HCT116 (cell line): ENCODE data around the gene SPAG5. TPM values are rescaled to one million over a fixed set of nuclear protein-coding genes. Genes with fewer than 3 reads are reported as not detected.

Experiments used
- ATAC-seq: fragments of 200-7000 bp; cut with Tn5 transposase; 2 replicates; pipeline ENCODE4 v1.9.1; 2020; ENCODE audit warnings: mild to moderate bottlenecking, moderate library complexity
- BruUV-seq: library from RNA; stranded (reverse); fragments of 400-500 nt; replicated peaks from 2 replicates; lab custom pipeline; 2021; lab: Mats Ljungman, UMichigan
- CTCF ChIA-PET: fragments of 300-600 bp; sonication (Branson Sonifier 250); formaldehyde crosslinking; loops from one replicate; lab custom pipeline; 2021; ENCODE audit warnings: antibody characterized with exemption; lab: Charles Lee
- POLR2A ChIA-PET: fragments of 300-600, 350-600 bp; sonication (Branson Sonifier 250); formaldehyde crosslinking; loops from one replicate; lab custom pipeline; 2021; ENCODE audit warnings: antibody characterized with exemption; lab: Charles Lee
- RAD21 ChIA-PET, 2 experiments: fragments of 300-600 bp; sonication (Branson Sonifier 250); formaldehyde crosslinking; loops; one replicate each; lab custom pipeline; 2023; ENCODE audit warnings: low total read pairs in 2 of 2; ENCODE audit not compliant: uncharacterized antibody in 2 of 2, unreplicated experiment in 2 of 2, low non-redundant PET in 1 of 2; lab: Charles Lee
- DNase-seq: peaks from one replicate; pipeline ENCODE4 v3.0.0-alpha.2; 2010; ENCODE audit warnings: low read depth, low spot score
- H2AFZ ChIP-seq: fragments of 200-600 bp; shearing (Covaris generic), sonication (generic); 2 replicates; pipeline ENCODE4 v1.6.1; 2017; ENCODE audit warnings: low read depth, mixed run types, mixed read lengths, antibody characterized with exemption, low read length; ENCODE audit not compliant: poor library complexity, severe bottlenecking
- H3K27ac ChIP-seq: 2 replicates; pipeline ENCODE4 v1.5.1; 2012; ENCODE audit warnings: low read depth, low read length
- H3K27me3 ChIP-seq: fragments of 200-600 bp; sonication (generic); 2 replicates; pipeline ENCODE4 v1.6.1; 2016; ENCODE audit warnings: mixed run types, low read length, mixed read lengths; ENCODE audit not compliant: insufficient read depth
- H3K36me3 ChIP-seq, 2 experiments: fragments of 200-500 bp in 1 of 2; fragments of 200-600 bp in 1 of 2; sonication (Bioruptor generic) in 1 of 2; sonication (generic) in 1 of 2; 2 replicates each; pipeline versions ENCODE4 v1.5.1 to v1.6.1; 2014 to 2016; ENCODE audit warnings: low read length in 2 of 2, inconsistent platforms in 1 of 2, mixed read lengths in 1 of 2, mixed run types in 1 of 2; ENCODE audit not compliant: insufficient read depth in 2 of 2, control insufficient read depth in 1 of 2
- H3K4me1 ChIP-seq, 2 experiments: fragments of 200-600 bp in 1 of 2; sonication (generic) in 1 of 2; 2 replicates each; pipeline versions ENCODE4 v1.5.1 to v1.6.1; 2012 to 2017; ENCODE audit warnings: low read length in 2 of 2, inconsistent platforms in 1 of 2, mild to moderate bottlenecking in 1 of 2, mixed read lengths in 1 of 2, mixed run types in 1 of 2, moderate library complexity in 1 of 2; ENCODE audit not compliant: insufficient read depth in 2 of 2, control insufficient read depth in 1 of 2
- H3K4me2 ChIP-seq: fragments of 200-600 bp; sonication (generic); 2 replicates; pipeline ENCODE4 v1.6.1; 2017; ENCODE audit warnings: mixed run types, low read length, mixed read lengths
- H3K4me3 ChIP-seq, 2 experiments: fragments of 200-600 bp in 1 of 2; sonication (generic) in 1 of 2; replicated peaks in 1 of 2; 2 replicates each; pipeline ENCODE4 v1.5.1; 2011 to 2016; ENCODE audit warnings: low read length in 2 of 2, control low read depth in 1 of 2, low read depth in 1 of 2, mild to moderate bottlenecking in 1 of 2, mixed read lengths in 1 of 2, mixed run types in 1 of 2
- H3K79me2 ChIP-seq: fragments of 200-600 bp; sonication (generic); 2 replicates; pipeline ENCODE4 v1.6.1; 2017; ENCODE audit warnings: mild to moderate bottlenecking, mixed run types, low read length, moderate library complexity, mixed read lengths; ENCODE audit not compliant: insufficient read depth
- H3K9ac ChIP-seq: fragments of 200-600 bp; sonication (generic); 2 replicates; pipeline ENCODE4 v1.6.1; 2016; ENCODE audit warnings: low read length, mixed read lengths
- H3K9me2 ChIP-seq: fragments of 200-600 bp; sonication (generic), shearing (Covaris generic); 2 replicates; pipeline ENCODE4 v1.6.1; 2017; ENCODE audit warnings: mixed run types, mild to moderate bottlenecking, moderate library complexity; ENCODE audit not compliant: insufficient read depth
- H3K9me3 ChIP-seq, 2 experiments: fragments of 200-500 bp in 1 of 2; fragments of 200-600 bp in 1 of 2; sonication (Bioruptor generic) in 1 of 2; sonication (generic) in 1 of 2; 2 replicates each; pipeline ENCODE4 v1.6.1; 2014 to 2017; ENCODE audit warnings: low read length in 2 of 2, mixed read lengths in 2 of 2, inconsistent platforms in 1 of 2, low read depth in 1 of 2, mild to moderate bottlenecking in 1 of 2, mixed run types in 1 of 2, moderate library complexity in 1 of 2; ENCODE audit not compliant: control insufficient read depth in 1 of 2, insufficient read depth in 1 of 2
- H4K20me1 ChIP-seq: fragments of 200-600 bp; sonication (generic), shearing (Covaris generic); 2 replicates; pipeline ENCODE4 v1.6.1; 2017; ENCODE audit warnings: mixed run types, mild to moderate bottlenecking, moderate library complexity; ENCODE audit not compliant: insufficient read depth
- CBX3 ChIP-seq: IDR thresholded peaks from 2 replicates; pipeline ENCODE4 v1.6.1; 2012; ENCODE audit warnings: low read depth
- ELF1 ChIP-seq: IDR thresholded peaks from 2 replicates; pipeline ENCODE4 v1.6.1; 2012; ENCODE audit warnings: low read depth, borderline replicate concordance
- FOSL1 ChIP-seq: IDR thresholded peaks from 2 replicates; pipeline ENCODE4 v1.6.1; 2012; ENCODE audit warnings: low read depth
- POLR2AphosphoS5 ChIP-seq: IDR thresholded peaks from 2 replicates; pipeline ENCODE4 v1.6.1; 2011; ENCODE audit warnings: mild to moderate bottlenecking, low read depth, low read length, moderate library complexity
- SP1 ChIP-seq: IDR thresholded peaks from 2 replicates; pipeline ENCODE4 v1.6.1; 2012; ENCODE audit warnings: low read depth
- TCF7L2 ChIP-seq: IDR thresholded peaks from 2 replicates; pipeline ENCODE4 v1.7.0; 2011; ENCODE audit warnings: borderline replicate concordance, inconsistent platforms; ENCODE audit not compliant: insufficient read depth, insufficient read length; ENCODE audit errors: extremely low read depth
- YY1 ChIP-seq: IDR thresholded peaks from 2 replicates; pipeline ENCODE4 v1.6.1; 2011; ENCODE audit warnings: low read length, low read depth, moderate library complexity, mild to moderate bottlenecking; ENCODE audit not compliant: insufficient replicate concordance; ENCODE audit errors: extremely low read depth
- ZBTB33 ChIP-seq: IDR thresholded peaks from 2 replicates; pipeline ENCODE4 v1.6.1; 2011; ENCODE audit warnings: mild to moderate bottlenecking, low read length, moderate library complexity; ENCODE audit not compliant: insufficient replicate concordance; ENCODE audit errors: extremely low read depth
- intact Hi-C: fragments of 100-400 bp; cut with micrococcal nuclease; formaldehyde crosslinking; loops from 2 replicates; pipeline ENCODE4 v1.10.0; 2022
- total RNA-seq: library from RNA; stranded (reverse); gene quantifications from one replicate; pipeline ENCODE4 v1.2.1, GENCODE V29; 2021; ENCODE audit not compliant: unreplicated experiment

The SPAG5 gene
- total RNA-seq, 1 experiment from 2014 or later = 94.9 TPM

- POLR2A ChIA-PET = no interaction called here
- TF ChIP-seq POLR2AphosphoS5 (no peak), FOSL1 (no peak), SP1 (no peak), ZBTB33 (no peak)
These were observed 13.0 kb downstream of the SPAG5 start for GRCh38 chr17:28585851-28586250.

GRCh38 chr17:28584434-28584833 lies 14.4 kb downstream of the SPAG5 start:
- CTCF ChIA-PET = no interaction called here
- Histone ChIP-seq H3K27me3 (no peaks in the 10 kb centered on the region), H3K36me3 (peaks cover 66 to 82% of the 10 kb centered on the region in 2 experiments), H3K9me3 (no peaks in the 10 kb centered on the region), H2AFZ (no peak overlapping the region), H3K79me2 (peaks cover 11% of the 10 kb centered on the region; the same call in 1 of the 2 replicates), H3K4me2 (no peak overlapping the region), H3K4me3 (no peak overlapping the region), H3K4me1 (no peaks in the 10 kb centered on the region), H3K9ac (no peak overlapping the region), H3K9me2 (no peaks in the 10 kb centered on the region), H3K27ac (no peak overlapping the region), H4K20me1 (no peaks in the 10 kb centered on the region)
- RAD21 ChIA-PET = no interaction called here
- intact Hi-C loops = no loop called here
- no TSS peak for BruUV-seq
- POLR2A ChIA-PET = no interaction called here
- DNase-seq = no peak
- TF ChIP-seq YY1 = no peak
- TF ChIP-seq CBX3 = no peak
- TF ChIP-seq ELF1 = no peak
- no peak for TF ChIP-seq SP1
- TF ChIP-seq TCF7L2 = no peak
- TF ChIP-seq POLR2AphosphoS5 = no peak
- TF ChIP-seq FOSL1 = no peak
- no peak for ATAC-seq

More at GRCh38 chr17:28585851-28586250, 13.0 kb downstream of the SPAG5 start:
- H3K9ac ChIP-seq = no peak overlapping the region
- H3K27ac ChIP-seq = no peak overlapping the region
- no TSS peak for BruUV-seq
- H3K4me1 ChIP-seq = no peaks in the 10 kb centered on the region
- no peak overlapping the region for H3K4me3 ChIP-seq
- H4K20me1 ChIP-seq = no peaks in the 10 kb centered on the region
- DNase-seq = no peak
- H2AFZ ChIP-seq = no peak overlapping the region
- peaks cover 66 to 79% of the 10 kb centered on the region in 2 experiments for H3K36me3 ChIP-seq
- no peak for ATAC-seq
- intact Hi-C loops = no loop called here
- no peaks in the 10 kb centered on the region for H3K27me3 ChIP-seq
- ChIA-PET RAD21 (no interaction called here), CTCF (no interaction called here)
- H3K9me3 ChIP-seq = no peaks in the 10 kb centered on the region
- H3K4me2 ChIP-seq = no peak overlapping the region
- no peaks in the 10 kb centered on the region for H3K9me2 ChIP-seq
- H3K79me2 ChIP-seq = peaks cover 11% of the 10 kb centered on the region
